Pancreas (tissue), 10 donors: ENCODE measurements around the gene ZNF283. TPM values are rescaled to one million over a fixed set of nuclear protein-coding genes. Genes with fewer than 3 reads are reported as not detected.
A peak's percentile ranks its signal among the peaks of the same experiment; 100 is the strongest.
"Not testable (repeated sequence)": the region's sequence is repeated elsewhere in the genome, so short reads cannot be mapped to it uniquely, and the experiment has no call there.

ENCODE experiments used
- ATAC-seq, 4 donors: fragments of 200-7000 bp; cut with Tn5 transposase; one replicate each; pipeline versions ENCODE4 v1.8.0 to v1.9.1; 2020; ENCODE audit warnings: mild to moderate bottlenecking in 4 of 4, moderate library complexity in 4 of 4
- DNase-seq, 6 donors: peaks; one replicate each; pipeline ENCODE4 v3.0.0-alpha.2; 2020
- FAIRE-seq: peaks from 2 replicates; lab custom pipeline; 2012; peaks lifted over from hg19 to GRCh38; lab: Jason Lieb, UNC
- H3K27ac ChIP-seq, 4 donors: fragments of 200-600 bp; sonication (generic); 1 replicate in 3 of 4; 2 replicates in 1 of 4; pipeline versions ENCODE4 v1.5.0 to v1.8.0; 2020
- H3K27me3 ChIP-seq, 4 donors: fragments of 200-600 bp; one replicate each; pipeline ENCODE4 v1.8.0; 2021
- H3K36me3 ChIP-seq, 3 donors: fragments of 200-600 bp; sonication (generic) in 1 of 3; one replicate each; pipeline versions ENCODE4 v1.5.0 to v1.8.0; 2020 to 2021
- H3K4me1 ChIP-seq, 3 donors: fragments of 200-600 bp; one replicate each; pipeline ENCODE4 v1.8.0; 2021
- H3K4me3 ChIP-seq, 4 donors: fragments of 200-600 bp; sonication (generic) in 2 of 4; one replicate each; pipeline versions ENCODE4 v1.5.0 to v1.8.0; 2020 to 2021
- H3K9me3 ChIP-seq, 4 donors: fragments of 200-600 bp; one replicate each; pipeline ENCODE4 v1.8.0; 2021
- WGBS, 2 donors: extraction: QIAGEN DNeasy Blood & Tissue Kit; methylation state at CpG; one replicate each; pipeline ENCODE4 v1.1.7; 2013; 5-methylcytosine and 5-hydroxymethylcytosine counted together
- intact Hi-C, 3 donors: fragments of 100-400 bp; cut with DNase I; formaldehyde crosslinking; loops; one replicate each; pipeline versions ENCODE4 v1.11.1 to v1.14.2; 2022
- polyA plus RNA-seq, 2 donors: library from polyadenylated mRNA; stranded (reverse); fragments of 200-250 nt; gene quantifications; one replicate each; pipeline ENCODE4 v1.2.3, GENCODE V29; 2013
- total RNA-seq, 6 donors: library from RNA; stranded (reverse); fragmentation: NEBNext Ultra II Directional in 4 of 6; extraction: Animal tissue kit (Norgen Biotek cat#: 25700) in 4 of 6; gene quantifications; one replicate each; pipeline versions ENCODE4 v1.2.1 to v1.2.4, GENCODE V29; 2021 to 2023
- TF ChIP-seq, protein P1 (sequence below), 4 donors: fragments of 200-600 bp; sonication (generic) in 3 of 4; IDR thresholded peaks; one replicate each; pipeline versions ENCODE4 v1.5.0 to v1.8.0; 2021; ENCODE audit warnings: antibody characterized with exemption in 4 of 4
- donor health status: healthy with polysubstance abuse.
- donor health status: DM: no; HTN: no; CAD: no; lungs with moderate emphysema.
- donor health status: DM: no; HTN: no; CAD: no.
- donor health status: control.
- donor health status: control.
- donor health status: Bipolar disorder and iron deficiency.
- donor health status: DM: yes; HTN: yes; CAD: no.
- donor health status: DM: no; HTN: no; CAD: no.
- donor health status: DM: no; HTN: no; CAD: no.
- donor health status: DM: yes; HTN: yes; CAD: no.

ZNF283 gene
- total and polyA plus RNA-seq, 8 donors, result 1.9 to 7.7 (median 3.6) TPM

DNA sequence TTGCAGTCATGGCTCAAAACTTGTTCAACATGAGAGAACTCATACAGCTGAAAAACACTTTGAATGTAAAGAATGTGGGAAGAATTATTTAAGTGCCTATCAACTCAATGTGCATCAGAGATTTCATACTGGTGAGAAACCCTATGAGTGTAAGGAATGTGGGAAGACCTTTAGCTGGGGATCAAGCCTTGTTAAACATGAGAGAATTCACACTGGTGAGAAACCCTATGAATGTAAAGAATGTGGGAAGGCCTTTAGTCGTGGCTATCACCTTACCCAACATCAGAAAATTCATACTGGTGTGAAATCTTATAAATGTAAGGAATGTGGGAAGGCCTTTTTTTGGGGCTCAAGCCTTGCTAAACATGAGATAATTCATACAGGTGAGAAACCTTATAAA is 20.1 kb downstream of the ZNF283 start:
- ATAC-seq (no peak), FAIRE-seq (no peak), DNase-seq (no peak)
- H3K36me3 ChIP-seq, result peaks cover 0 to 56% (median 4%) of the 10 kb centered on the region in 3 donors
- H3K4me1 ChIP-seq, result no peaks in the 10 kb centered on the region
- no peak overlapping the region for H3K27ac ChIP-seq
- H3K9me3 ChIP-seq, result peaks cover 0 to 18% (median 3%) of the 10 kb centered on the region in 4 donors
- WGBS, 2 donors, result 94 to 100% methylated on average over 1 of the region's 1 CpG
- H3K27me3 ChIP-seq, result no peaks in the 10 kb centered on the region
- TF ChIP-seq, protein P1, sequence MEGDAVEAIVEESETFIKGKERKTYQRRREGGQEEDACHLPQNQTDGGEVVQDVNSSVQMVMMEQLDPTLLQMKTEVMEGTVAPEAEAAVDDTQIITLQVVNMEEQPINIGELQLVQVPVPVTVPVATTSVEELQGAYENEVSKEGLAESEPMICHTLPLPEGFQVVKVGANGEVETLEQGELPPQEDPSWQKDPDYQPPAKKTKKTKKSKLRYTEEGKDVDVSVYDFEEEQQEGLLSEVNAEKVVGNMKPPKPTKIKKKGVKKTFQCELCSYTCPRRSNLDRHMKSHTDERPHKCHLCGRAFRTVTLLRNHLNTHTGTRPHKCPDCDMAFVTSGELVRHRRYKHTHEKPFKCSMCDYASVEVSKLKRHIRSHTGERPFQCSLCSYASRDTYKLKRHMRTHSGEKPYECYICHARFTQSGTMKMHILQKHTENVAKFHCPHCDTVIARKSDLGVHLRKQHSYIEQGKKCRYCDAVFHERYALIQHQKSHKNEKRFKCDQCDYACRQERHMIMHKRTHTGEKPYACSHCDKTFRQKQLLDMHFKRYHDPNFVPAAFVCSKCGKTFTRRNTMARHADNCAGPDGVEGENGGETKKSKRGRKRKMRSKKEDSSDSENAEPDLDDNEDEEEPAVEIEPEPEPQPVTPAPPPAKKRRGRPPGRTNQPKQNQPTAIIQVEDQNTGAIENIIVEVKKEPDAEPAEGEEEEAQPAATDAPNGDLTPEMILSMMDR (IDR thresholded peaks at IDR 0.05), result no peak
- intact Hi-C loops, result no loop called here
- no peak overlapping the region for H3K4me3 ChIP-seq

DNA sequence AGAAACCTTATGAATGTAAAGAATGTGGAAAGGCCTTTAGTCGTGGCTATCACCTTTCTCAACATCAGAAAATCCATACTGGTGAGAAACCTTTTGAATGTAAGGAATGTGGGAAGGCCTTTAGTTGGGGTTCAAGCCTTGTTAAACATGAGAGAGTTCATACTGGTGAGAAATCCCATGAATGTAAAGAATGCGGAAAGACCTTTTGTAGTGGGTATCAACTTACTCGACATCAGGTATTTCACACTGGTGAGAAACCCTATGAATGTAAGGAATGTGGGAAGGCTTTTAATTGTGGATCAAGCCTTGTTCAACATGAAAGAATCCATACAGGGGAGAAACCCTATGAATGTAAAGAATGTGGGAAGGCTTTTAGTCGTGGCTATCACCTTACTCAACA is 20.8 kb downstream of the ZNF283 start:
- Histone ChIP-seq H3K36me3 (peaks cover 0 to 49% (median 4%) of the 10 kb centered on the region in 3 donors), H3K27me3 (no peaks in the 10 kb centered on the region), H3K4me1 (no peaks in the 10 kb centered on the region), H3K9me3 (peaks cover 0 to 18% (median 3%) of the 10 kb centered on the region in 4 donors), H3K4me3 (no peak overlapping the region), H3K27ac (no peak overlapping the region)
- 92 to 93% methylated on average over 4 of the region's 4 CpGs for WGBS, 2 donors
- intact Hi-C loops, result no loop called here
- FAIRE-seq (no peak), DNase-seq (no peak), ATAC-seq (no peak)
- TF ChIP-seq, protein P1 (IDR thresholded peaks at IDR 0.05), result no peak

DNA sequence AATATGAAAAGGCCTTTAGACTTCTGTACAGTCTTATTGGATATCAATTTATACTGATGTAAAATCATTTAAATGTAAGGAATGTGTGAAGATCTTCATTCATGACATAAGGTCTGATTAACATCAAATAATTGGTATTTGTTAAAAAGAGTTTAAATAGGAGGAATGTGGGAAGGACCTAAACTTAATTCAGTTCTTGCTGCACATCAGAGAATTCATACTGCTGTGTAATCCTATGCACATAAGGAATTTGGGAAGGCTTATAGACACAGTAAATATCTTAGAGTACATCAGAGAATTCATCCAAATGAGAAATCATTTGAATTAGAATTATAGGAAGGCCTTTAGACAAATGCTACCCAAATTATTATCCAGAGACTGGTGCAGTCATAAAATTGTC is 21.7 kb downstream of the ZNF283 start:
- H3K9me3 ChIP-seq, result peaks cover 0 to 18% (median 3%) of the 10 kb centered on the region in 4 donors
- H3K4me3 ChIP-seq, result no peak overlapping the region
- H3K36me3 ChIP-seq, result peaks cover 0 to 41% (median 4%) of the 10 kb centered on the region in 3 donors
- H3K27me3 ChIP-seq, result no peaks in the 10 kb centered on the region
- FAIRE-seq (no peak), ATAC-seq (no peak), DNase-seq (no peak)
- intact Hi-C loops, result no loop called here
- no peaks in the 10 kb centered on the region for H3K4me1 ChIP-seq
- TF ChIP-seq, protein P1 (IDR thresholded peaks at IDR 0.05), result no peak
- no peak overlapping the region for H3K27ac ChIP-seq

DNA sequence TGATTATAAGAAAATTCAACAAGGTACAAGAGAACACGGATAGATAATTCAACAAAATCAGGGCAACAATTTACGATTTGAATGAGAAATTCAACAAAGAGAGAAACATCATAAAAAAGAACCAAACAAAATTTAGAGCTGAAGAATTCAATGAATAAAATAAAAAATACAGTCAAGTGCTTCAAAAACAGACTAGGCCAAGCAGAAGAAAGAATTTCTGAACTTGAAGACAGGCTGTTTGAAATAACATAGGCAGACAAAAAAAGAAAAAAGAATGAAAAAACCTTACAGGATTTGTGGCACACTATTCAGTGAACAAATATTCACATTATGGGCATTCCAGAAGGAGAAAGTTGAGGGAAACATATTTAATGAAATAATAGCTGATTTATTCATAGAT is 31.1 kb downstream of the ZNF283 start:
- no peak for ATAC-seq
- Histone ChIP-seq H3K36me3 (no peaks in the 10 kb centered on the region), H3K4me1 (no peaks in the 10 kb centered on the region), H3K27me3 (no peaks in the 10 kb centered on the region), H3K27ac (no peak overlapping the region), H3K4me3 (no peak overlapping the region), H3K9me3 (peaks cover 0 to 12% (median 5%) of the 10 kb centered on the region in 4 donors)
- peak; percentile 17 for FAIRE-seq
- intact Hi-C loops, result no loop called here
- DNase-seq, result no peak
- 89 to 99% methylated on average over 2 of the region's 2 CpGs for WGBS, 2 donors
- TF ChIP-seq, protein P1 (IDR thresholded peaks at IDR 0.05), result no peak

DNA sequence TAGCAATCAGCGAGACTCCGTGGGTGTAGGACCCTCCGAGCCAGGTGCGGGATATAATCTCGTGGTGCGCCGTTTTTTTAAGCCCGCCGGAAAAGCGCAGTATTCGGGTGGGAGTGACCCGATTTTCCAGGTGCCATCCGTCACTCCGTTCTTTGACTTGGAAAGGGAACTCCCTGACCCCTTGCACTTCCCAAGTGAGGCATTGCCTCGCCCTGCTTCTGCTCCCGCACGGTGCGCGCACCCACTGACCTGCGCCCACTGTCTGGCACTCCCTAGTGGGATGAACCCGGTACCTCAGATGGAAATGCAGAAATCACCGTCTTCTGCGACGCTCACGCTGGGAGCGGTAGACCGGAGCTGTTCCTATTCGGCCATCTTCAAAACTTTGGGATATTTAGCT is 39.8 kb downstream of the ZNF283 start:
- H3K27me3 ChIP-seq, FAIRE-seq, H3K27ac ChIP-seq, intact Hi-C loops, DNase-seq, ATAC-seq, H3K4me1 ChIP-seq, H3K36me3 ChIP-seq, H3K4me3 ChIP-seq: not testable (repeated sequence)
- peaks cover 0 to 17% (median 0%) of the 10 kb centered on the region in 4 donors for H3K9me3 ChIP-seq
- WGBS, 2 donors, result 91 to 93% methylated on average over 25 to 28 of the region's 28 CpGs
